Measurements from ENCODE around the gene NRAP.

Gene NRAP

GRCh38 chr10:113550365-113550764, 113.5 kb downstream of the NRAP start:
- Histone ChIP-seq H4K20me1 (ENCODE audit: insufficient read depth, low read length, poor library complexity, severe bottlenecking) (no peaks in the 10 kb centered on the region), H2AFZ (ENCODE audit: low read length) (no peak overlapping the region; the same call in 1 of the 2 replicates), H3K4me1 (ENCODE audit: insufficient read depth, low read length, poor library complexity, severe bottlenecking) (no peaks in the 10 kb centered on the region), H3K9me3 (ENCODE audit: insufficient read depth, low read depth, low read length) (no peaks in the 10 kb centered on the region), H3F3A (ENCODE audit: low read depth) (no peaks in the 10 kb centered on the region), H3K36me3 (ENCODE audit: insufficient read depth, low read length) (no peaks in the 10 kb centered on the region), H3K4me3 (ENCODE audit: low read length, poor library complexity, severe bottlenecking) (no peak overlapping the region), H3K9me2 (replicated peaks; ENCODE audit: low read depth, low read length) (no peaks in the 10 kb centered on the region), H3K4me2 (ENCODE audit: low read depth, low read length, poor library complexity, severe bottlenecking) (no peak overlapping the region), H3K9ac (ENCODE audit: low read depth, low read length, poor library complexity, severe bottlenecking) (no peak overlapping the region), H3K79me2 (ENCODE audit: insufficient read depth, low read length) (no peaks in the 10 kb centered on the region), H3K27me3 (ENCODE audit: insufficient read depth, low read length, poor library complexity, severe bottlenecking) (no peaks in the 10 kb centered on the region)
- no peak for TF ChIP-seq CTCF (conservative IDR thresholded peaks at IDR 0.05; ENCODE audit: low read length)

- Histone ChIP-seq H3K4me3 (ENCODE audit: low read length, poor library complexity, severe bottlenecking) (no peak overlapping the region), H3K9ac (ENCODE audit: low read depth, low read length, poor library complexity, severe bottlenecking) (no peak overlapping the region), H3F3A (ENCODE audit: low read depth) (no peaks in the 10 kb centered on the region), H3K9me3 (ENCODE audit: insufficient read depth, low read depth, low read length) (no peaks in the 10 kb centered on the region), H3K4me2 (ENCODE audit: low read depth, low read length, poor library complexity, severe bottlenecking) (no peak overlapping the region), H3K27me3 (ENCODE audit: insufficient read depth, low read length, poor library complexity, severe bottlenecking) (no peaks in the 10 kb centered on the region), H4K20me1 (ENCODE audit: insufficient read depth, low read length, poor library complexity, severe bottlenecking) (no peaks in the 10 kb centered on the region), H3K36me3 (ENCODE audit: insufficient read depth, low read length) (no peaks in the 10 kb centered on the region), H2AFZ (ENCODE audit: low read length) (no peak overlapping the region), H3K4me1 (ENCODE audit: insufficient read depth, low read length, poor library complexity, severe bottlenecking) (no peaks in the 10 kb centered on the region), H3K9me2 (replicated peaks; ENCODE audit: low read depth, low read length) (no peaks in the 10 kb centered on the region), H3K79me2 (ENCODE audit: insufficient read depth, low read length) (no peaks in the 10 kb centered on the region)
- no peak for TF ChIP-seq EZH2phosphoT487 (IDR thresholded peaks at IDR 0.05; ENCODE audit: borderline replicate concordance)
- TF ChIP-seq CTCF (conservative IDR thresholded peaks at IDR 0.05; ENCODE audit: low read length), result no peak
Measured at GRCh38 chr10:113549856-113550255, 114.0 kb downstream of the NRAP start.

GRCh38 chr10:113547426-113547825, 116.4 kb downstream of the NRAP start:
- H3K4me2 ChIP-seq (ENCODE audit: low read depth, low read length, poor library complexity, severe bottlenecking), result no peak overlapping the region
- H3K9me3 ChIP-seq (ENCODE audit: insufficient read depth, low read depth, low read length), result no peaks in the 10 kb centered on the region
- H3K4me3 ChIP-seq (ENCODE audit: low read length, poor library complexity, severe bottlenecking), result no peak overlapping the region
- H3K9me2 ChIP-seq (replicated peaks; ENCODE audit: low read depth, low read length), result no peaks in the 10 kb centered on the region
- H3K9ac ChIP-seq (ENCODE audit: low read depth, low read length, poor library complexity, severe bottlenecking), result no peak overlapping the region
- no peaks in the 10 kb centered on the region; the same call in 1 of the 2 replicates for H3K36me3 ChIP-seq (ENCODE audit: insufficient read depth, low read length)
- no peak overlapping the region for H2AFZ ChIP-seq (ENCODE audit: low read length)
- TF ChIP-seq EZH2phosphoT487 (IDR thresholded peaks at IDR 0.05; ENCODE audit: borderline replicate concordance) (no peak), CTCF (conservative IDR thresholded peaks at IDR 0.05; ENCODE audit: low read length) (no peak)
- H3K4me1 ChIP-seq (ENCODE audit: insufficient read depth, low read length, poor library complexity, severe bottlenecking), result no peaks in the 10 kb centered on the region
- no peaks in the 10 kb centered on the region for H3K79me2 ChIP-seq (ENCODE audit: insufficient read depth, low read length)
- H4K20me1 ChIP-seq (ENCODE audit: insufficient read depth, low read length, poor library complexity, severe bottlenecking), result no peaks in the 10 kb centered on the region
- H3F3A ChIP-seq (ENCODE audit: low read depth), result no peaks in the 10 kb centered on the region
- H3K27me3 ChIP-seq (ENCODE audit: insufficient read depth, low read length, poor library complexity, severe bottlenecking), result no peaks in the 10 kb centered on the region
